ENCODE data around the gene HES7. TPM values are rescaled to one million over a fixed set of nuclear protein-coding genes. Genes with fewer than 3 reads are reported as not detected.

Gene HES7
- total and polyA plus RNA-seq, 4 experiments from 2014 or later, result not detected

- Histone ChIP-seq H3K4me3 (ENCODE audit: low read length in 2 of 2) (peak overlapping the region in 1 of 2 donors; percentile 33), H3K36me3 (ENCODE audit: insufficient read depth, low read length) (no peaks in the 10 kb centered on the region), H3K27me3 (ENCODE audit: insufficient read depth, low read length) (peaks cover 24% of the 10 kb centered on the region), H3K4me1 (ENCODE audit: insufficient read depth, low read length) (peaks cover 23% of the 10 kb centered on the region), H3K27ac (ENCODE audit: low read depth, low read length) (no peak overlapping the region), H3K9me3 (ENCODE audit: control insufficient read depth in 1 of 2, low read length in 2 of 2) (no peaks in the 10 kb centered on the region)
- H3K4me3 Mint-ChIP-seq, result peak overlapping the region; percentile 74 to 97 (median 85)
- intact Hi-C loops (cut with micrococcal nuclease), result loop anchor here (1.0 to 5.0 kb wide), 3 partner anchors 37 to 224 kb away; partner anchors contain the start of genes ALOXE3 and SLC25A35
- ChIA-PET POLR2A (ENCODE audit: partially characterized antibody) (interaction anchor here (0.6 to 2.8 kb wide), 4 partner anchors 15 to 91 kb away, joined by 3 to 9 read pairs (median 3); no protein-coding TSS in a partner anchor), CTCF (ENCODE audit: partially characterized antibody) (interaction anchor here (0.6 to 9.9 kb wide), 20 partner anchors 7 to 228 kb away, joined by 3 to 147 read pairs (median 8); partner anchors contain the start of genes ALOX12B, ALOXE3 and RNF227)
- peak overlapping the region in 3 of 7 donors; percentile 27 to 76 (median 65) for H3K27ac Mint-ChIP-seq
- peaks cover 0 to 2% (median 0%) of the 10 kb centered on the region in 8 donors for H3K9me3 Mint-ChIP-seq
- no peaks in the 10 kb centered on the region for H3K36me3 Mint-ChIP-seq
- peaks cover 12 to 20% of the 10 kb centered on the region in 2 donors for H3K27me3 Mint-ChIP-seq
- peak in 4 of 5 donors; percentile 26 to 49 (median 36) for DNase-seq
- H3K4me1 Mint-ChIP-seq, result peaks cover 15 to 29% (median 23%) of the 10 kb centered on the region in 4 donors
Measured at GRCh38 chr17:8072729-8073461, 51.0 kb downstream of the HES7 start.

- peaks cover 0 to 2% (median 0%) of the 10 kb centered on the region in 8 donors for H3K9me3 Mint-ChIP-seq
Measured at GRCh38 chr17:8072341-8072728, 51.6 kb downstream of the HES7 start.

GRCh38 chr17:8071496-8071895 lies 52.4 kb downstream of the HES7 start:
- Histone ChIP-seq H3K9me3 (ENCODE audit: control insufficient read depth in 1 of 2, low read length in 2 of 2) (no peaks in the 10 kb centered on the region), H3K36me3 (ENCODE audit: insufficient read depth, low read length) (no peaks in the 10 kb centered on the region), H3K27me3 (ENCODE audit: insufficient read depth, low read length) (peaks cover 24% of the 10 kb centered on the region), H3K4me3 (ENCODE audit: low read length in 2 of 2) (no peak overlapping the region), H3K4me1 (ENCODE audit: insufficient read depth, low read length) (peaks cover 23% of the 10 kb centered on the region), H3K27ac (ENCODE audit: low read depth, low read length) (no peak overlapping the region)
- peak overlapping the region in 1 of 8 donors; percentile 97 for H3K4me3 Mint-ChIP-seq
- H3K36me3 Mint-ChIP-seq, result no peaks in the 10 kb centered on the region
- ChIA-PET CTCF (ENCODE audit: partially characterized antibody) (interaction anchor here (0.6 to 9.9 kb wide), 5 partner anchors 8 to 258 kb away, joined by 4 to 147 read pairs (median 8); no protein-coding TSS in a partner anchor), POLR2A (ENCODE audit: partially characterized antibody) (interaction anchor here (1.6 to 1.8 kb wide), 2 partner anchors 11 to 19 kb away, joined by 3 to 5 read pairs; no protein-coding TSS in a partner anchor)
- H3K27me3 Mint-ChIP-seq, result peaks cover 13 to 22% of the 10 kb centered on the region in 2 donors
- DNase-seq, result no peak
- H3K9me3 Mint-ChIP-seq, result peaks cover 0 to 2% (median 0%) of the 10 kb centered on the region in 8 donors
- intact Hi-C loops (cut with micrococcal nuclease), result loop anchor here (5.0 kb wide), 1 partner anchor 226 kb away; the partner anchor contains the start of gene SLC25A35
- H3K27ac Mint-ChIP-seq, result peak overlapping the region in 1 of 7 donors; percentile 37
- peaks cover 14 to 29% (median 23%) of the 10 kb centered on the region in 4 donors for H3K4me1 Mint-ChIP-seq

More at GRCh38 chr17:8072341-8072728, 51.6 kb downstream of the HES7 start:
- no peaks in the 10 kb centered on the region for H3K36me3 Mint-ChIP-seq
- H3K27me3 ChIP-seq (ENCODE audit: insufficient read depth, low read length), result peaks cover 24% of the 10 kb centered on the region
- ChIA-PET CTCF (ENCODE audit: partially characterized antibody) (interaction anchor here (1.7 to 9.9 kb wide), 3 partner anchors 13 to 228 kb away, joined by 8 to 147 read pairs (median 15); no protein-coding TSS in a partner anchor), POLR2A (ENCODE audit: partially characterized antibody) (no interaction called here)
- H3K9me3 ChIP-seq (ENCODE audit: control insufficient read depth in 1 of 2, low read length in 2 of 2), result no peaks in the 10 kb centered on the region
- H3K27me3 Mint-ChIP-seq, result peaks cover 13 to 22% of the 10 kb centered on the region in 2 donors
- H3K27ac ChIP-seq (ENCODE audit: low read depth, low read length), result no peak overlapping the region
- H3K27ac Mint-ChIP-seq, result peak overlapping the region in 3 of 7 donors; percentile 6 to 65 (median 27)
- peaks cover 14 to 29% (median 23%) of the 10 kb centered on the region in 4 donors for H3K4me1 Mint-ChIP-seq
- intact Hi-C loops (cut with micrococcal nuclease), result loop anchor here (2.0 to 5.0 kb wide), 2 partner anchors 46 to 225 kb away; partner anchors contain the start of genes ALOXE3 and SLC25A35
- DNase-seq, result peak in 2 of 5 donors; percentile 18 to 20
- H3K4me1 ChIP-seq (ENCODE audit: insufficient read depth, low read length), result peaks cover 23% of the 10 kb centered on the region
- H3K36me3 ChIP-seq (ENCODE audit: insufficient read depth, low read length), result no peaks in the 10 kb centered on the region
- peak overlapping the region; percentile 74 to 97 (median 80) for H3K4me3 Mint-ChIP-seq
- H3K4me3 ChIP-seq (ENCODE audit: low read length in 2 of 2), result peak overlapping the region in 1 of 2 donors; percentile 33

Small RNA genes within 50 kb of the gene (microRNA-seq; reads per million reads assigned to microRNA genes)
- gene MIR4314 (ENCODE audit: borderline microRNAs expressed, borderline number of aligned reads, borderline replicate concordance) (not detected), gene MIR6883 (ENCODE audit: borderline microRNAs expressed, borderline number of aligned reads, borderline replicate concordance) (not detected)

Other genes with a start within 250 kb of the HES7 start
- gene CHD3, start 235.3 kb downstream of the HES7 start, total RNA-seq, result 100 to 1,000 TPM; 274 to 287 TPM
- 10 to 100 TPM in 1 of 2 donors, under 1 TPM in 1; 0.84 to 24.4 TPM for gene CHD3, start 235.3 kb downstream of the HES7 start, polyA plus RNA-seq
- gene RNF227, start 207.8 kb downstream of the HES7 start, total RNA-seq, result 1 to 10 TPM; 6.7 to 7.4 TPM
- 1 to 10 TPM; 2.3 to 3.6 TPM for gene RNF227, start 207.8 kb downstream of the HES7 start, polyA plus RNA-seq
- 10 to 100 TPM; 13.4 to 14.4 TPM for gene KCNAB3, start 194.2 kb downstream of the HES7 start, total RNA-seq
- under 1 TPM in 1 of 2 donors, not detected in 1; 0.53 TPM for gene KCNAB3, start 194.2 kb downstream of the HES7 start, polyA plus RNA-seq
- 100 to 1,000 TPM; 116 TPM for gene TRAPPC1, start 192.2 kb downstream of the HES7 start, total RNA-seq
- gene TRAPPC1, start 192.2 kb downstream of the HES7 start, polyA plus RNA-seq, result 100 to 1,000 TPM; 239 to 240 TPM
- 10 to 100 TPM; 29.7 to 30.1 TPM for gene CNTROB, start 191.9 kb downstream of the HES7 start, total RNA-seq
- gene CNTROB, start 191.9 kb downstream of the HES7 start, polyA plus RNA-seq, result 10 to 100 TPM in 1 of 2 donors, 1 to 10 TPM in 1; 3.9 to 12.6 TPM
- gene GUCY2D, start 121.5 kb downstream of the HES7 start, total RNA-seq, result not detected
- gene GUCY2D, start 121.5 kb downstream of the HES7 start, polyA plus RNA-seq, result under 1 TPM; 0.18 TPM
- gene ALOX15B, start 85.0 kb downstream of the HES7 start, total RNA-seq, result under 1 TPM in 1 of 2 experiments, not detected in 1; 0.15 TPM
- not detected for gene ALOX15B, start 85.0 kb downstream of the HES7 start, polyA plus RNA-seq
- under 1 TPM in 1 of 2 experiments, not detected in 1; 0.44 TPM for gene ALOX12B, start 36.4 kb downstream of the HES7 start, total RNA-seq
- gene ALOX12B, start 36.4 kb downstream of the HES7 start, polyA plus RNA-seq, result under 1 TPM in 1 of 2 donors, not detected in 1; 0.79 TPM
- under 1 TPM; 0.32 to 0.33 TPM for gene ALOXE3, start 5.6 kb downstream of the HES7 start, total RNA-seq
- gene ALOXE3, start 5.6 kb downstream of the HES7 start, polyA plus RNA-seq, result under 1 TPM in 1 of 2 donors, not detected in 1; 0.20 TPM
- 10 to 100 TPM; 78.9 to 79.4 TPM for gene PER1, start 28.3 kb upstream of the HES7 start, total RNA-seq
- gene PER1, start 28.3 kb upstream of the HES7 start, polyA plus RNA-seq, result 10 to 100 TPM in 1 of 2 donors, 1 to 10 TPM in 1; 3.7 to 18.6 TPM
- gene VAMP2, start 38.8 kb upstream of the HES7 start, total RNA-seq, result 100 to 1,000 TPM; 190 to 203 TPM
- gene VAMP2, start 38.8 kb upstream of the HES7 start, polyA plus RNA-seq, result 100 to 1,000 TPM in 1 of 2 donors, 10 to 100 TPM in 1; 41.6 to 106 TPM
- gene TMEM107, start 52.3 kb upstream of the HES7 start, total RNA-seq, result 10 to 100 TPM; 25.0 to 25.3 TPM
- gene TMEM107, start 52.3 kb upstream of the HES7 start, polyA plus RNA-seq, result 10 to 100 TPM; 42.4 to 43.7 TPM
- 10 to 100 TPM; 19.2 to 19.4 TPM for gene BORCS6, start 66.1 kb upstream of the HES7 start, total RNA-seq
- 10 to 100 TPM; 13.3 to 21.9 TPM for gene BORCS6, start 66.1 kb upstream of the HES7 start, polyA plus RNA-seq
- under 1 TPM; 0.67 to 0.83 TPM for gene AURKB, start 86.5 kb upstream of the HES7 start, total RNA-seq
- gene AURKB, start 86.5 kb upstream of the HES7 start, polyA plus RNA-seq, result under 1 TPM in 1 of 2 donors, not detected in 1; 0.36 TPM
- 100 to 1,000 TPM; 310 to 317 TPM for gene CTC1, start 124.0 kb upstream of the HES7 start, total RNA-seq
- gene CTC1, start 124.0 kb upstream of the HES7 start, polyA plus RNA-seq, result 10 to 100 TPM; 17.0 to 46.8 TPM
- 10 to 100 TPM; 23.0 to 29.1 TPM for gene PFAS, start 125.2 kb upstream of the HES7 start, total RNA-seq
- 10 to 100 TPM in 1 of 2 donors, 1 to 10 TPM in 1; 8.9 to 14.8 TPM for gene PFAS, start 125.2 kb upstream of the HES7 start, polyA plus RNA-seq
- gene RANGRF, start 164.6 kb upstream of the HES7 start, total RNA-seq, result 10 to 100 TPM; 39.7 to 42.8 TPM
- 10 to 100 TPM; 77.5 to 96.2 TPM for gene RANGRF, start 164.6 kb upstream of the HES7 start, polyA plus RNA-seq
- gene SLC25A35, start 171.3 kb upstream of the HES7 start, total RNA-seq, result 1 to 10 TPM; 7.3 to 8.4 TPM
- gene SLC25A35, start 171.3 kb upstream of the HES7 start, polyA plus RNA-seq, result 1 to 10 TPM in 1 of 2 donors, under 1 TPM in 1; 0.86 to 1.1 TPM
- not detected for gene ARHGEF15, start 186.1 kb upstream of the HES7 start, total RNA-seq
- gene ARHGEF15, start 186.1 kb upstream of the HES7 start, polyA plus RNA-seq, result not detected
- not detected for gene ODF4, start 215.7 kb upstream of the HES7 start, total RNA-seq
- gene ODF4, start 215.7 kb upstream of the HES7 start, polyA plus RNA-seq, result not detected

Measured in CD4-positive, alpha-beta memory T cell (primary cell).